Heart left ventricle (tissue), 13 donors: ENCODE data around the gene HSD3B7.

Experiments used
- CTCF ChIP-seq, 12 donors: fragments of 200-600 bp; sonication (generic) in 4 of 12; IDR thresholded peaks; one replicate each; pipeline versions ENCODE4 v1.5.0 to v1.8.0; 2018 to 2022; ENCODE audit warnings: antibody characterized with exemption in 12 of 12, mild to moderate bottlenecking in 5 of 12
- POLR2A ChIP-seq, 2 donors: fragments of 450-650 bp; IDR thresholded peaks; one replicate each; pipeline ENCODE4 v1.6.1; 2017; ENCODE audit warnings: antibody characterized with exemption in 2 of 2, mild to moderate bottlenecking in 2 of 2, moderate library complexity in 2 of 2
- donor health status: ischemic (EF 13 %, LVEDD 7.1; RV severe dilation, severe dysfunction).
- donor health status: DM: no; HTN: yes; CAD: no.
- donor health status: DM: no; HTN: no; CAD: no.
- donor health status: ischemic (EF 25% LVEDD 6.9; RV normal size, moderate dysfunction).
- donor health status: ischemic (EF 25% LVEDD 5.7; RV mildly dilated, moderate dysfunction).
- donor health status: ischemic (EF 35%, LVEDD 5.7; RV mildly dilated, moderate dysfunction).
- donor health status: nonischemic (EF 11% LVEDD 7.7; RV severe dilation, severe dysfunction).
- donor health status: DM: yes; HTN: yes; CAD: no.
- donor health status: PGD.
- donor health status: ischemic (EF 29% LVEDD 5.4; RV normal size, mild dysfunction).
- donor health status: nonischemic (EF 23%, LVEDD 6.1; RV moderate dilation, normal function).

- TF ChIP-seq CTCF (IDR thresholded peaks at IDR 0.05) (no peak), POLR2A (IDR thresholded peaks at IDR 0.05) (no peak)
Observed at GRCh38 chr16:30963925-30964511, 21.0 kb upstream of the HSD3B7 start.
